Hippocampal formation (tissue), 2 donors: ENCODE data around the gene ZSWIM4.
A peak's percentile ranks its signal among the peaks of the same experiment; 100 is the strongest.
"Not testable (repeated sequence)": the region's sequence is repeated elsewhere in the genome, so short reads cannot be mapped to it uniquely, and the experiment has no call there.

Experiments
- DNase-seq, 2 donors: peaks; one replicate each; lab custom pipeline; 2025; lab: John Stamatoyannopoulos, UW

The ZSWIM4 gene

DNA sequence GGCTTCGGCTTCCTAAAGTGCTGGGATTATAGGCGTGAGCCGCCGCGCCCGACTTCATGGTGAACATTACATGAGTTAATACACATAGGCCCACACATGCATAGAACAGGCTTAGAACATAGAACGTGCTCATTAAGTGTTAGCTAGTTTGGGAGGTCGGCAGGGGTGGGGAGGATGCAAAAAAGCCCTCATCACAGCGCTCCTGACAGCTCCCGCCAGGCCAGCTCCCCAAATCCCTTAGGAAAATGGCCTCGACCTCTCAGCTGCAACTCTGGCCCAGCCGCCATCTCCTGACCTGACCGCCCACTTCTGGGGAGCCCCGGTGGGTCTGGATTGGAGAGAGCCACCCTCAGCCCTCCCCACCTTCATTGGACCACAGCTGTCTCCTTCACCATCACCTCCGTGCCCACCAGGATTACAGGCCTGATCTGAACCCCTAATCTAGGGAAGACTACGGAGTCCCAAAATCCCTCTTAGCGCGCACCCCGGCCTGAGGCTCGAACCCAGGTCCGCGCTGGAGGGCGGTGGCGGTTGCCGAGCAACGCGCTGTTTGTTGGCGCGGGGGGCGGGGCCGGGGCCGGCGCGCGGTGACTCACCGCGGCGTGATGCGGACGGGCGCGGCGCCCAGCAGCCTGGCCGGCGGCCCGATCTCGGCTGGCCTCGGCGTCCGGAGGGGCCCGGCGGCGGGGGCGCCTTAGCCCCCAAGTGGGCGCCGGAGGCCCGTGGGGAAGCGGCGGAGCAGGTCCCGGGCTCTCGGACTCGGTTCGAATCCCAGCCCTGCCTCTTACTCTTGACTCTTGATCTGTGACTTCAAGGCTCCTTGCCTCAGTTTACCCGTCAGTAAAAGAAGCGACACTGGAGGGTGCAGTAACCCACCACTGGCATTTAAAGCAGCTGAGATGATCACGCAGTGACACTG lies 55.0 kb downstream of the ZSWIM4 start:
- DNase-seq: peak; percentile 38 to 55

DNA sequence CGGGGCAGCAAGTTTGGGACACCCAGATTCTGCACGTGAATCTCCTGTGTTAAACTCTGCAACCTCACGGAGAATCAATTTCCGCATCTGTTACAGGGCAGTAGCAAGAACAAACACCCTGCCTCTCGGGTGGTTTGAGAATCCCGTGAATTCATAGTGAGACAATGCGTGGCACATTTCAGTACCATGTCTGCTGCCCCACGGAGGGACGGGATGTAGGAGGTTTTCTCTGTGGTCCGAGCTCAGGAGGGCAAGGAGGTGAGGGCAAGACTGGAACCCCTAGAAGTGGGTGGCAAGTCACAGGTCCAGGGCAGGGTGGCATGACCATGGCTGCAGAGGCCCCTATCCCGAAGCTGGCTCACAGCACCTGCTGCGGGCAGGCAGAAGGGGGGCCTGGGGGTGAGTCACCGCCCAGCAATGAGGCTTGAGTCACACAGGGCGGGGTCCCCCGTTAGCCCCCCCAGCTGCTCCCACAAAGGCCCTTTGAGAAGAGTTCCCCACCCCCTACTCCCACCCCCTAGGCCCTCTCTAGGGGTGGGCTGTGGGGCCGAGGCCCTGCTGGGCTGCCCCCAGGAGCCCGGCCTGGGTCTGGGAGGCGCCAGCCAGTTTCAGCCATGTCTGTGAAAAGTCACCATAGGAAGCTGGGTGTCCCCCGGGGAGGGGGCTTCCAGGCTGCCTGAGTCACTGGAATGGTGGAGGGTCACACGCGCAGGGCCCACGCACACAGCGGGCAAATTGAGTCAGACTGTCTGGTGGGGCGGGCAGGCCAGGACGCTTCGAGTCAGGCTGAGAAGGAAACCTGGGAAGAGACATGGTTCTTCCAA lies 55.9 kb downstream of the ZSWIM4 start:
- DNase-seq: peak in 1 of 2 donors; percentile 40

DNA sequence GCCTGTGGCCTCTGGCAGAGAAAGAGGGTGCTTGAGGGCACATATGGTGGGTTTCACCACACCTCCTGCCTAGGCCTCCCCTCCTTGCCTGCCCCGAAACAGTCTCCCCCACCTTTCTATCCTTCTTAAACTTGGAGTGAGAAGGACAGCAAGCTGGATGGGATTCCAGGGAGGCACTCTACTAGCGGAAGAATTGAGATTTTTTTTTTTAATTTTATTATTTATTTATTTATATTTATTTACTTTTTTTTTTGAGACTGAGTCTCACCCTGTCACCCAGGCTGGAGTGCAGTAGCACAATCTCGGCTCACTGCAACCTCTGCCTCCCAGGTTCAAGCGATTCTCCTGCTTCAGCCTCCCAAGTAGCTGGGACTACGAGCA lies 56.5 kb downstream of the ZSWIM4 start:
- DNase-seq: not testable (repeated sequence)

DNA sequence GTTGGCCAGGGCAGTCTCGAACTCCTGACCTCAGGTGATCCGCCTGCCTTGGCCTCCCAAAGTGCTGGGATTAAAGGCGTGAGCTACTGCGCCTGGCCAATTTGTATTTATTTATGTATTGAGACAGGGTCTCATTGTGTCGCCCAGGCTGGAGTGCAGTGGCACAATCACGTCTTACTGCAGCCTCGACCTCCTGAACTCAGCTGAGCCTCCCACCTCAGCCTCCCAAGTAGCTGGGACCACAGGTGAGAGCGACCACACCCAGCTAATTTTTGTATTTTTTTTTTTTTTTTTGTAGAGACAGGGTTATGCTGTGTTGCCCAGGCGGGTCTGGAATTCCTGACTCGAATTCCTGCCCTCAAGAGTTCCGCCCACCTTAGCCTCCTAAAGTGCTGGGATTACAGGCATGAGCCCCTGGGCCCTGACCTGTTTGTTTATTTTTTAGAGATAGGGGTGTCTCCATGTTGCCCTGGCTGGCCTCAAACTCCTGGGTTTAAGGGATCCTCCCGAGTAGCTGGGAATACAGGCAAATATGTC lies 57.0 kb downstream of the ZSWIM4 start:
- not testable (repeated sequence) for DNase-seq

DNA sequence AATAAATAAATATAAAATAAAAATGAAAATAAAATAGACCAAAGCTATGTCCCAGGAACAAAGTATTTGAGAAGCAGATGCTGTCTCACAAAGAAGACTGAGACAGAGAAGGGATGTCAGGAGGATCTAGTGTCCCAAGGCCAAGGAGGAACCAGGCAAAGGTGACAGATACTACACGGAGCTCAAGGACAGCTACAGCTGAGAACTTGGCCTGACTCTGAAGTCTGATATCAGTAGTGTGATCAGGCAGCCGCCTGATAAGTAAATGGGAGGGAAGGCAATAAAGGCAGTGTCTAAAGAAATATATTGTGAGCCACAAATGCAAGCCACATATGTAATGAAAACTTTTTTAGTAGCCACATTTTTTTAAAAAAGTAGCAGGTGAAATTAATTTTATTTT lies 61.3 kb downstream of the ZSWIM4 start:
- DNase-seq: no peak

DNA sequence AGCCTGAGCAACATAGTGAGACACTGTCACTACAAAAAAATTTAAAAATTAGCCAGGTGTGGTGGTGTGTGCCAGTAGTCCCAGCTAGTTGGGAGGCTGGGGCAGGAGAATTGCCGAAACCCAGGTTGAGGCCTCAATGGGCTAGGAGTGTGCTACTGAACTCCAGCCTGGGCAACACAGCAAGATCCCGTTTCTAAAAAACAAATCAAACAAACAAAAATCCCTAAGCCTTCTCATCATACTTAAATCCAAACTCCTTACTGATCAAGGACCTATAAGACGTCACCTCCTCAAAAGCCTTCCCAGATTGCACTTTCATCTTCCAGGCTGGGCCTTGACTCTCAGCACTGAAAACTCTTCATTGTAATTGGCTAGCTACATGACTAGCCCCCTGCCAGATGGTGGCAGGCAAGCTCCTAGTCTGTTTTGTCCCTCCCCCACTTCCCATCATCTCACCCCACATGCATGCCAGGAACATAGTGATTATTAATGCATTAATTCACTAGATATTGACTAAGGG lies 64.2 kb downstream of the ZSWIM4 start:
- DNase-seq: no peak

DNA sequence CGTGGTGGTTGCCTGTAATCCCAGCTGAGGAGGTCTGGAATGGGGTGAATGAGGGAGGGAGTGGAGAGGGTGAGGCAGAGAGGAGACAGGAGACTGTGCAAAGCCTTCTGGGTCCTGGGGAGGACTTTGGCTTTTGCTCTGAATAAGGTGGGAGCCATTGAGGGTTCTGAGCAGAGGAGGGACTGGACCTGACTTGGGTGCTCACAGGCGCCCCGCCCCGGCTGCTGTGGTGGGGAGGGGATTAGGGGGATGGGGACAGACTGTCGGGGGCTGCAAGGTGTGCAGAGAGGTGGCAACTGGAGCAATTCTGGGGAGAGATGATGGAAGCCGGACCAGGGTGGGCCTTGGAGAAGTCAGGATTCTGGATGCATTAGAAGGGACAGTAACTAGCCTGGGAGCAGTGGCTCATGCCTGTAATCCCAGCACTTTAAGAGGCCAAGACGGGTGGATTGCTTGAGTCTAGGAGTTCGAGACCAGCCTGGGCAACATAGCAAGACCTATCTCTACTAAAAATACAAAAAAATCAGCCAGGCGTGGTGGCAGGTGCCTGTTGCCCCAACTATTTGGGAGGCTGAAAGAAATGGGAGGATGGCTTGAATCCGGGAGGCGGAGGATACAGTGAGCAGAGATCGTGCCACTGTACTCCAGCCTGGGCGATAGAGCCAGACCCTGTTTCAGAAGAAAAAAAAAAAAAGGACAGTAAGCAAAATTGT lies 65.6 kb downstream of the ZSWIM4 start:
- DNase-seq: no peak

DNA sequence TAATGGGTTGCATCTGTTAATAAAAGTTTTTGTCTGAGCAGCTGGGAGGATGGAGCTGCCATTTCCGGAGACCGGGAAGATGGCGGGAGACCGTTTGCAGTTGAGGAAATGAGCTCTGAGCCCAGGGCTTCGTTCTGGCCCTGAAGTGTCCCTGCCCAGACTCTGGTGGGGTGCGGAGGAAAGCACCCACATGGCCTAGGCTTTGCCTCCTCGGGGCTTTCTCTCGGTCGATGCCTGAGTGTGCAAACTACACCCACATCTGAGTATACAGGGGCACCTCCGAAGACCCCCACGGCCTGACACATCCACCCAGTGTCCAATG lies 66.1 kb downstream of the ZSWIM4 start:
- no peak for DNase-seq

DNA sequence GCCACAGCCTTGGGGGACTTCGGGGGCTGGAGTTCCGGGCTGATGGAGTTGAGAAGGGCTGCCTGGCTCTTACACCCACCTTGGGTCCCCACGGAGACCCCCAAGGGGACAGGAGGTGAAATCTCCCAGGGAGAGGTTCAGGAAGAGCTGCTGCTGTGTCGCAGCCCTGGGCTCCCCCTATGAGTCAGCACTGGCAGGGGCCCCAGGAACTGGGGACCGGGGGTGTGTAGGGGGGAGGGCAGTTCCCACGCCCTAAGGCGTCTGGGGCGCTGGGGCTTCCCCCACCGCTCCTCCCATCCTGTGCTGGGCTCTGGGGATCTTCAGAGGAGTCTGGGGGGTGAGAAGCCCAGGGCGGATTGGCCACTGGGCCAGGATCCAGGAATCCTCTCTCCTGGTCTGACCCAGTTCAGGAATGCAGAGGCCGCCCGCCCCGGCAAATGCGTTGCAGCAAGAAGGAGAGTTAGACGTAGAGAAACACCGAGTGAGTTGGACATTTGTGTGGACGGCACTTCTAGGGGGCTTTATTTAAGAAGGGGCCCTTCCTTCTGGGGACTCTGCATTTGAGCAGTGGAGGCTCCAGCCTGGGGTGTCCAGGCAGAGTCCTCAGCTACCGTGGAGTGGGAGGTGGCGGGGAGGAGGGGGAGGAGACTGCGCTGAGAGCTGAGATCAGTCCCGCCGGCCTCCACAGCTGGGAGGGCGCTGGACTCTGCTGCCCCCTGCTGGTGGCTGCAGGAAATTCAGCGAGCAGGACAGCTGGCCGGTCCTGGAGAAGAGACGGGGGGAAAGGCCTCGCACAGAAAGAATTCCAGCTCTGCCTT lies 66.7 kb downstream of the ZSWIM4 start:
- DNase-seq: peak; percentile 85 to 87

DNA sequence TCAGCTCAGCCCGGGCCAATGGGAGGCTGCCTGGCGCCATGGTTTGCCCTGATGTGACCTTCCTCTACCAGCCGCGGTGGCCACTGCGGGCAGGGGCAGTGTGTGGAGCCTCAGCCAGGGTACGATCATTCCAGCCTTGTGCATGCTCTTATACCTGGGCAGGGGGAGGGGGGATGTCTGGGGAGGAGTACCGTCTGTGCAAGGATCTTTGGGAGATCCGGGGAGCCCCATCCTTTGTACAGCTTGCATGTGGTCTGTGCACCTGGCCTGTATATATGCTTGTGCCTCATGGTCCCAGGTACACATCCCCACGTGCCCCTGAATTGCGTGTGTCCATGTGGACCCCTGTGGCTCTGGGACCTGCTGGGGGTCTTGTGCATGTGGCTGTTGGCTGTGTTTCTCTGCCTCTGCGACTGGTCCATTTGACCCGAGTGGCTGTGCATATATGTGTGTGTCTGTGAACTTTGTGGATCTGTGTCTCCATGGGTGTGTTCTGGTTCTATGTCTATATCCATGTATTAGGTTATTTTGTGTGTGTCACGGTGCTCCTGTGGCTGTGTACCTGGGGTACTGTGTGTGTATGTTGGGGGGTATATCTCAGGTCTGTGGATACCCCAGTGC lies 68.9 kb downstream of the ZSWIM4 start:
- DNase-seq: no peak

DNA sequence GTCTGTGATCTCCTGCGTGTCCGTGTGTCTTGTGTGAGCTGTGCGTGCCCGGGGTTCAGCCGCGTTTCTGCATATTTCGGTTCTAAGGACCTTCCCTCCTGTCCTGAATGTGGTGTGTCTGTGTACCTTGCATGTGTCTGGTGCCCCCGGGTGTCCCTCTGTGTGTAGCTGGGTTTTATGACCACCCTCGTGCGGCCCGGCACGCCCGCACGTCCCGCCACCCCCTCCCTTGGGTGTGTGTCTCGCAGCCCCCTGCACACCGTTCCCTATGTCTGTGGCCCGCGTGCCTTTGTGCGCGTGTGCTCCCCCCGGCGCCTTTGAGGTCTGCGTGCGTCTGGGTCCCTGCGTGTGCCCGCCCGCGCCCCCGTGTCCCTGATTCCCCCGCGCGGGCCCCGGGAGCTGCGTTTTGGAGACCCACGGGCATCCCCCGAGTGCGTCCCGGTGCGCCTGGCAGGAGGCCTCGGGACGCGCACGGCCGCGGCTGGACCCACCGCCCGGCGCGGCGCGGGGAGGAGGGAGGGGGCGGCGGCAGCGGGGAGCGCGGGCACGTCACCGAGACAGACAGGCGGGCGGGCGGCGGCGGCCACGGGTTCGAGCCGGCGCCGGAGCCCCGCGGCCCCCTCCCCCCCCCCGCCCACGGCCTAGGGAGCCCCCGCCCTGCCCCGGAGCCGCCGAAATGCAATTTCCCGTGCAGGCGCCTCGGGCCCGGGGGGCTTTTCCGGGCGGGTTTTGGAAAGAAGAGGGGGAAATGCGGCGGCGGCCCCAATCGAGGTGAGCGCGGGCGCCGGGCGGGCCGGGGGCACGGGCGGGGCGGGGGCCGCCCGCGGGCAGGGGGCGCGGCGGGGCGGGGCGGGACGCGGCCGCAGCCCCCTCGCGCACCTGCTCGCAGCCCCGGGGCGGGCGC lies 69.7 kb downstream of the ZSWIM4 start:
- DNase-seq: no peak

DNA sequence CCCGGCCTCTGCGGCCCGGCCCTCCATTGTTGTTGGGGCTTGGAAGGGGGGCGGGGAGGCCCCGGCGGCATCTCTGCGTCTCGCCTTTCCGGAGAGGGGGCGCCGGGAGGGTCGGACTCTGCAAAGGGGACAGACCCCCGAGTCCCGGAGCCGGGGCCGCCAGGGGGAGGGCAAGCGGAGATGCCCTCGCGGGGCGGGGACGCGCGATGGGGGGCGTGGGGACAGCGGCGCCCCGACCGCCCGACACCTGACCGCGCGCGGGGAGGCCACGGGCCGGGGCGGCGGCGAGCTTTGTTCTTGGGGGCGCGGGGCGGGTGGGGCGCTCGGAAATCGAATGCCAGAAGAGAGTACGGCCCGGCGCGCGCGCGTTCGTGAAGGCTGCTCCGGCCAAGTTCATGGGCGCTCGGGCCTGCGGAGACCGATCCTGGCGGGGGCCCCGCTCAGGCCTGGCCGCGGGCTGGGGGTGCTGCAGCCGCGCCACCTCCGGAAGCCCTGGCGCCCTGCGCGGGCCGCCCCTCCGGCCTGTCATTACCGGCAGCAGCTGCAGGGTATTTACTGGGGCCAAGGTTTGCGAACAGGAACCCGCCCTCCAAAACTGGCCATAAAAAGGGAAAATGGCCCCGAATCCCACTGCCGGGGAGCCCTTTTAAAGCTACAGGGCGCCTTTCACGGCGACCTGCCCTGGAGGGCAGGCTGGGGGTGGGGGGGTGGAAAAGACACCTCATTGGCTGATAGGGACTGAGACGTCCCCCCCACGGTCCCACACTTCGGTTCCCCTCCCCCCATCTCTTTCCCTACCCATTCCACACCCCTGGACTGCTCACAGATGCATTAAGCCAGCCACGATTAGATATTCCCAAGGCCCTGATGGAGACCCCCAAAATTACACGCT lies 70.6 kb downstream of the ZSWIM4 start:
- no peak for DNase-seq

DNA sequence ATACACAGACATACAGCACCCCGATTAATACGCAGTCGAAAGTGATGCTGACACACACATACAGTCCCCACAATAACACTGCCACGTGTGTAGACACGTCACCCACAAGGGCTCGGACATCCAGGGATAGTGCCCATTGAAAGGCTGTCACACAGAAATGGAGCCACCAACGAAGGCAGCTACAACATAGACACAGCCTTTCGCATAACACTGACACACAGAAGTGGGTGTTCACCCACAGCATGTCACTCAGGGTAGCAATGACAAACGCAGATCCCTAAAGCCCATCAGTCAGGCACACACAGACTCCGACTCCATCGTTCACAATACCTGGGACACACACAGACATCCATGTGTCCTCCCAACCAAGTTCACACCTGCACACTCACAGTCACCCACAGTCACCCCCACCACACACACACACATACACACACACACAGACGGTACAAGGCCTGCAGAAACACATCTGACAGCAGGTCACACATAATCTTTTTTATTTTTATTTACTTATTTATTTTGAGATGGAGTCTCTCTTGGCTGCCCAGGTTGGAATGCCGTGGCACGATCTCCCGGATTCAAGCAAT lies 71.3 kb downstream of the ZSWIM4 start:
- DNase-seq: no peak

DNA sequence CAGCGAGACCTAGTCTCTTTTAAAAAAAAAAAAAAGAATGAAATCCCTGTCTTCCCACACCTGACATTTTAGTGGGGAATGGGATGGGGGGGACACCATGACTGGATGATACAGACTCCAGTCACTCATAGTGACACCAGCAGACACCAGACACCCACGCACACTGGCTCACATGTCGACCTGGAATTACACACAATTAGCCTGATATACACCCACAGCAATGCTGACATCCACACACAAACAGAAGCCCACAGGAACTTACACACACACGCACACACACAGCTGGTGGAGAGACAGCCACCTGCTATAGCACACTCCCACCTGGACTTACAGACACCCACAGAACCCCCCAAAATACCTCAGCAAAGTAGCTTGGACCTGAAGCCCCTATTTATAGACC lies 73.4 kb downstream of the ZSWIM4 start:
- DNase-seq: no peak

DNA sequence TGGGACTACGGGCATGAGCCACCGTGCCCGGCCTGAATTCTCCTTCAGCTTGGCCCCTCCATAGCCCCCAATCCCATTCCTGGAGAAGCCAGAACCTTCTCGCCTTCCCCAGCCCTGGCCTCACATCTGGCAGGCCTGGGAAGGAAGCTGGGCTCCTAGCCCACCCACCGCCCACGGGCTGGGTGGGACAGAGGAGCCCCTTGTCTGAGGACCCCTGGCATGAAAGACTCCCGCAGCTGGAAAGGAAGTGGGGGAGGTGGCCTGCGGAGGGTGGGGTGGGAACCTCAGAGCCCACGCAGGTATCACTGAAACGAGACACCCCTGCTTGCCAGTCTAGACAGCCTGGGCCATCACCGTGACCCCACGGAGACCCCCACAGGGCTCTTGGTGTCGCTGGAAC lies 74.0 kb downstream of the ZSWIM4 start:
- DNase-seq: no peak

DNA sequence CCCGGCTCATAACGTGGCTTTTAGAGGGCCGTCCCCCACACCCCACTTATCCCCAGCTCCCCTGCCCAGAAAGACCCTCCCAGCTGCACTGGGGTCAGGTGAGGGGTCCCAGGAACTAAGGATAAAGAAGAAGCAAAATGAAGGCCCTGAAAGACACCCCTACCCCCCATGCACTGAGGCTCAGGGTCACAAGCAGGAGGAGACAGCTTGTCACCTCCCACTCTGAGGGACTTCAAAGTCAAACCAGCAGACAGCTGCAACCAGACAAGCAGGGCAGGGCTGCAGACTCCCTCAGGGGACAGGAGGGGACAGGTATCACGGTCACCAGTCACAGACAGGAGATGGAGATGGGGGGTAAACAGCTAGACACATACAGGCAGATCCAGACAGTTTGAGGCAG lies 75.6 kb downstream of the ZSWIM4 start:
- no peak for DNase-seq

DNA sequence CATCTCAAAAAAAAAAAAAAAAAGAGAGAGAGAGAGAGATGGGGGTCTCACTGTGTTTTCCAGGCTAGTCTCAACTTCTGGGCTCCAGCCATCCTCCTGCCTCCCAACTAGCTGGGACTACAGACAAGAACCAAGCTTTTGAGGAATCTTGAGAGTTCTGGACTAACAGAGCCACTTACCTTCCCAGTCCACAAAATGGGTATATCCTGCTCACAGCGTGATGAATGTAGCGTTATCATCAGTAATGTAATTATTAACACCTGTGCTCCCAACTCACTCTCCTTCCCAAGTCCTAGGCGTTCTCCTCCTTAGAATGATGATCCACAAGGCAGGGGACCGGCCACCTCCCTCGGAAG lies 77.1 kb downstream of the ZSWIM4 start:
- DNase-seq: no peak

DNA sequence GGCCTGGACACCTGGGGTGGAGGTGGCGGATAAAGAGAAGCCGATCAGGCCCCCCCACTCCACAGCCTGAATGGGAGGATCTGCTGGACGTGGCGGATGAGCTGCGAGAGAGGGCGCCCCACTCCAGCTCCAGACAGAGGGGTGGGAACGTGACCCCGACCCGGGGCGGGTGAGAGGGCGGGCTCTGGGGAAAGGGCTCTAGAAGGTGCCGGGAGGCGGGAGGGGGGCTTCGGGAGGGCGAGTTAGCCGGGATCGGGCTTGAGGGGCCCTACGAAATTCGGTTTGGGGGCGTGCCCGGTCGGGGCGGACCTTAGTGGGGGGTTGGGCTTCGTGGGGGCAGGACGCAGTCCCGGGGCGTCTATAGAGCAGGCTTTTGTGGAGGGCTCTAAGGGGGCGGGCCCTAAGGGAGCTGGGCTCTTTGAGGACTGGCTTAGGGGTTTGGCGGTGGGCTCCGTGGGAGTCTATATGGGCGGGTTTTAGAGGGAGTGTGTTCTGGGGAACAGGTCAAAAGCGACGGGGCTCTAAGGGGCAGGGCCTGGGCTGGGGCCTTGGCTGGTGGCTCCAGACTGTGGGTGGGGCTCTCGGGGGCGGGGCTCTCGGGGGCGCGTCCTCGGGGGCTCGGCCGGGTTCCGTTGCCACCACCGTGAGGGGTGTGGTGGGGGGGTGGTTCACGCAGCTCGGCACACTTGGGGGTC lies 77.6 kb downstream of the ZSWIM4 start:
- DNase-seq: no peak
